Bronchial epithelial cell (primary cell): ENCODE results near the gene ZNF771. TPM values are rescaled to one million over a fixed set of nuclear protein-coding genes. Genes with fewer than 3 reads are reported as not detected.
"Not testable (repeated sequence)": the region's sequence is repeated elsewhere in the genome, so short reads cannot be mapped to it uniquely, and the experiment has no call there.

Experiments used
- DNase-seq: peaks from one replicate; pipeline ENCODE4 v3.0.0-alpha.2; 2010; ENCODE audit warnings: low read depth
- FAIRE-seq: peaks from 2 replicates; lab custom pipeline; 2011; peaks lifted over from hg19 to GRCh38; lab: Jason Lieb, UNC
- H3K27me3 ChIP-seq: 2 replicates; pipeline ENCODE4 v1.5.1; 2011; ENCODE audit warnings: low read length; ENCODE audit not compliant: control insufficient read depth, insufficient read depth
- H3K36me3 ChIP-seq: 2 replicates; pipeline ENCODE4 v1.5.1; 2011; ENCODE audit warnings: low read length; ENCODE audit not compliant: control insufficient read depth, insufficient read depth
- H3K4me3 ChIP-seq: 2 replicates; pipeline ENCODE4 v1.5.1; 2011; ENCODE audit warnings: mild to moderate bottlenecking, low read depth, low read length, control low read depth
- total RNA-seq: library from RNA; depleted of rRNA; stranded (reverse); fragments of >200 nt; gene quantifications from 2 replicates; pipeline ENCODE4 v1.2.1, GENCODE V29; 2014
- TF ChIP-seq, protein P1 (sequence below): IDR thresholded peaks from 2 replicates; pipeline ENCODE4 v1.5.1; 2011; ENCODE audit warnings: mild to moderate bottlenecking, moderate library complexity, low read length, control low read depth, inconsistent platforms; ENCODE audit not compliant: insufficient read depth, severe bottlenecking

Gene ZNF771
- total RNA-seq, 1 donor from 2014 or later, result 10.0 TPM

DNA sequence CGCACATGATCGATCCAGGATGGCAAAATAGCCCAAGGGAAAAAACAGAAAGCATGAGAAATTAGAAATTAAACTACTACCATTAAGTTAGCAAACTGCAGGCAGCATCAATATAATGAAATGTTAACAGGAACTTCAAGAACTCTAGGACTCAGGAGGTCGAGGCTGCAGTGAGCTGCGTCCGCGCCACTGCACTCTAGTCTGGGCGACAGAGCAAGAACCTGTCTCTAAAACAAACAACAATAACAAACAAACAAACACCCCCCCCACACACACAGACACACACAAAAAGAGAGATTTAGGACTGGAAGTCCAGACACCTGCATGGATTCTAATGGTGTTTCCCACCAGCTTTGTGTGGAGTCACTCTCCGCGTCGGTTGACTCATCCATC is 38.8 kb downstream of the ZNF771 start:
- TF ChIP-seq, protein P1, sequence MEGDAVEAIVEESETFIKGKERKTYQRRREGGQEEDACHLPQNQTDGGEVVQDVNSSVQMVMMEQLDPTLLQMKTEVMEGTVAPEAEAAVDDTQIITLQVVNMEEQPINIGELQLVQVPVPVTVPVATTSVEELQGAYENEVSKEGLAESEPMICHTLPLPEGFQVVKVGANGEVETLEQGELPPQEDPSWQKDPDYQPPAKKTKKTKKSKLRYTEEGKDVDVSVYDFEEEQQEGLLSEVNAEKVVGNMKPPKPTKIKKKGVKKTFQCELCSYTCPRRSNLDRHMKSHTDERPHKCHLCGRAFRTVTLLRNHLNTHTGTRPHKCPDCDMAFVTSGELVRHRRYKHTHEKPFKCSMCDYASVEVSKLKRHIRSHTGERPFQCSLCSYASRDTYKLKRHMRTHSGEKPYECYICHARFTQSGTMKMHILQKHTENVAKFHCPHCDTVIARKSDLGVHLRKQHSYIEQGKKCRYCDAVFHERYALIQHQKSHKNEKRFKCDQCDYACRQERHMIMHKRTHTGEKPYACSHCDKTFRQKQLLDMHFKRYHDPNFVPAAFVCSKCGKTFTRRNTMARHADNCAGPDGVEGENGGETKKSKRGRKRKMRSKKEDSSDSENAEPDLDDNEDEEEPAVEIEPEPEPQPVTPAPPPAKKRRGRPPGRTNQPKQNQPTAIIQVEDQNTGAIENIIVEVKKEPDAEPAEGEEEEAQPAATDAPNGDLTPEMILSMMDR, result no peak
- no peak for FAIRE-seq
- Histone ChIP-seq H3K27me3 (no peaks in the 10 kb centered on the region), H3K36me3 (peaks cover 2% of the 10 kb centered on the region), H3K4me3 (no peak overlapping the region)
- DNase-seq, result no peak

DNA sequence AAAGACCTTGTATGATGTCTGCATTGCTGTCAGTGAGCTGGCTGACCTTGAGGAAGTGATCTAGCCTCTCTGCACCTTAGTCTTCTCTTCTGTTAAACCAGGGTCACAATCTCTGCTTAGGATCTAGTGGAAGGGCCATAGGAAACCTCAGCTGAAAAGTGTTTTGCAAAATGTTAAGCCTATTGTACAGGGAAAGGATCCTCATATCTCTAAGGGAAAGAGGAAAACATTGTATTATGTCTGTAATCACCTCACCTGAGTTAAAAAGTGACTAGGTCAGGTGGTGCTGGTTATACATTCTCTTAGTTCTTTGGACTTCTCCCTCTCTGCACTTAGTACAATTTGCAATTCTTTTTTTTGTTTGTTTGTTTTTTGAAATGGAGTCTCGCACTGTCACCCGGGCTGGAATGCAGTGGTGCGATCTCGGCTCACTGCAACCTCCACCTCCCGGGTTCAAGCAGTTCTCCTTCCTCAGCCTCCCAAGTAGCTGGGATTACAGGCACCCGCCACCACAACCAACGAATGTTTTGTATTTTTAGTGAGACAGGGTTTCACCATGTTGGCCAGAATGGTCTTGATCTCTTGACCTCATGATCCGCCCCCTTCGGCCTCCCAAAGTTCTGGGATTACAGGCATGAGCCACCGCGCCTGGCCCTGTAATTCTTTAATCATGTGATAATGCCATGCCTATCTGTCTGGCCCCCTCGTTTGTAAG is 40.3 kb downstream of the ZNF771 start:
- no peak overlapping the region for H3K4me3 ChIP-seq
- FAIRE-seq, result no peak
- DNase-seq, result no peak

DNA sequence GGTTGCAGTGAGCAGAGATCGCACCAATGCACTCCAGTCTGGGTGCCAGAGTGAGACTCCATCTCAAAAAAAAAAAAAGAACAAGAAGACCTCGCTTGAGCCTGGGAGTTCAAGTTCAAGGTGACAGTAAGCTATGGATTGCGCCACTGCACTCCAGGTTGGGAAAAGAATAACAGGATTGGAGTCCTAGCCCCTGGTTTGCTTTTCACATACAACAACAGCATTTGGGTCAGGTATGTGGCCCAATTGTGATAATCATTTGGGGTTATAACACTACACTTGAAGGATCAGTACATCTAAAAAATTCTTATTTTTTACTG is 41.7 kb downstream of the ZNF771 start:
- TF ChIP-seq, protein P1, result no peak
- Histone ChIP-seq H3K4me3 (no peak overlapping the region), H3K36me3 (no peaks in the 10 kb centered on the region), H3K27me3 (no peaks in the 10 kb centered on the region)
- FAIRE-seq, result no peak
- DNase-seq, result no peak

More for the DNA sequence above, 40.3 kb downstream of the ZNF771 start:
- TF ChIP-seq, protein P1, result no peak
- no peaks in the 10 kb centered on the region for H3K27me3 ChIP-seq
- peaks cover 2% of the 10 kb centered on the region for H3K36me3 ChIP-seq

DNA sequence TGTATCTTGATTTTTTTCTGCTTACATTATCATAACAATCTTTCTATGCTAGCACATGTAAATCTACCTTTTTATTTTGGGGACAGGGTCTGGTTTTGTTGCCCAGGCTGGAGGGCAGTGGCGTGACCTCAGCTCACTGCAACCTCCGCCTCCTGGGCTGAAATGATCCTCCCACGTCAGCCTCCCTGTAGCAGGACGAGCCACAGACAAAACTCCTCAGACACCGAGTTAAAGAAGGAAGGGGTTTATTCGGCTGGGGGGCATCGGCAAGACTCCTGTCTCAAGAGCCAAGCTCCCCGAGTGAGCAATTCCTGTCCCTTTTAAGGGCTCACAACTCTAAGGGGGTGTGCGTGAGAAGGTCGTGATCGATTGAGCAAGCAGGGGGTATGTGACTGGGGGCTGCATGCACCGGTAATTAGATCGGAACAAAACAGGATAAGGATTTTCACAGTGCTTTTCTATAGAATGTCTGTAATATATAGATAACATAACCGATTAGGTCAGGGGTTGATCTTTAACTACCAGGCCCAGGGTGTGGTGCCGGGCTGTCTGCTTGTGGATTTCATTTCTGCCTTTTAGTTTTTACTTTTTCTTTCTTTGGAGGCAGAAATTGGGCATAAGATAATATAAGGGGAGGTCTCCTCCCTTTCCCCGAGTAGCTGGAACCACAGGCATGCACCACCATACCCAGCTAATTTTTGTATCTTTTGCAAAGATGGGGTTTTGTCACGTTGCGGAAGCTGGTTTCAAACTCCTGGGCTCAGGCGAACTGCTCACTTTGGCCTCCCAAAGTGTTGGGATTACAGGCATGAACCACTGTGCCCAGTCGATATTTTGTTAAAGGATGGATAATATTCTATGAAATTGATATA is 45.5 kb downstream of the ZNF771 start:
- H3K4me3 ChIP-seq, FAIRE-seq, DNase-seq, H3K27me3 ChIP-seq, H3K36me3 ChIP-seq: not testable (repeated sequence)

DNA sequence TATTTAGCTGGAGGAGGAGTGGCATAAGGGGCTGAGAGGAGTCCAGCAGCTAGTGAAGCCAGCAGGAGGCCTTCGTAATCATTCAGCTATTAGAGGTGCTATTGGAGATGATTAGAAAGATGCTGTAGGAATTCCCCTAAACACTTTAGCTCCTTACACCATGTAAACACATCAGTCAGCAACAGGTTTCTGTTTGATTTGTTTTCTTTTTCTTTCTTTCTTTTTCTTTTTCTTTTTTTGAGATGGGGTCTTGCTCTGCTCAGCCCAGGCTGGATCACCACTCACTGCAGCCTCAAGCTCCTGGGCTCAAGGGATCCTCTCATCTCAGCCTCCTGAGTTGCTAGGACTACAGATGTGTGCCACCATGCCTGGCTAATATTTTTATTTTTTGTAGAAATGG is 48.9 kb downstream of the ZNF771 start:
- TF ChIP-seq, protein P1, result no peak
- Histone ChIP-seq H3K27me3 (no peaks in the 10 kb centered on the region), H3K36me3 (no peaks in the 10 kb centered on the region), H3K4me3 (no peak overlapping the region)
- DNase-seq, result no peak
- FAIRE-seq, result no peak

DNA sequence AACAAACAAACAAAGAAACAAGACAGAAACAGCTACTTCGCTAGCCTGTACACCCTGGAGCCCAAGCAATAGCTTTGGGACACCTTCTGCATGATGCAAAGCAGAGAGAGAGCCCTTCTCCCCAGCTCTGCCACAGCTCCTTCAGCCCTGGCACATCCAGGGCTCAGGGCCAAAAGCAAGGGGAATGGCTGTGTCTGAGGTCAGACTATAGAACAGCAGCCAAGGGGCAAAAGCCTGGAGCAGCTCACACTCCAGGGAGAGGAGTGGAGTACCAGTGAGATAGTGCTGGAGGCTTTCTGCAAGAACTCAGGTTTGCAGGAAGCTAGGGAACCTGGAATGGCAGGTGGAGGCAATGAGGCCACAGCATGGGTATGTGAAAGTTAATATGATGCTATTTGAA is 49.9 kb downstream of the ZNF771 start:
- TF ChIP-seq, protein P1, result no peak
- H3K4me3 ChIP-seq, result no peak overlapping the region
- H3K27me3 ChIP-seq, result no peaks in the 10 kb centered on the region
- FAIRE-seq, result no peak
- no peak for DNase-seq
- no peaks in the 10 kb centered on the region for H3K36me3 ChIP-seq
